ENCODE measurements around the gene AUP1. TPM values are rescaled to one million over a fixed set of nuclear protein-coding genes. Genes with fewer than 3 reads are reported as not detected.

The AUP1 gene
- total and polyA plus RNA-seq, 2 of the 8 experiments (the other 6 are each of a cell fraction or from before 2014, with no cell fraction given), result 83.4 to 121 TPM

DNA sequence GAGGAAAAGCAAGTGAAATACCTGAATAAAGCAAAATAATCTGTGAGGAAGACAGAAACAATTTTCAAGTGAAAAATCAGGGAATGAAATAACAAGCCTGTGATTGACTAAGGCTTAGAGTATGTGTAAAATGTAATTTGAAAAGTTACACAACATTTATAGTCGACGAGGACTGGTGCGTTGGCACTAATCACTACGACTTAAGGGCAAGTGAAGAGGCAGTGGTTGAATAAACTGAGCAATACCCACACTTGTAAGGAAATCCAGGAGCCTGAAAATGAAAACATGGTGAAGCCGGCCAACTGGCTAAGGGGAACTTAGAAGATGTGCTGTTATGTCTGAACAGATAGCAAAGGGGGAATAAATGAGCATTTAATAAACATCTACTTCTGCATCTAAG, 38.4 kb upstream of the AUP1 start:
- no peak overlapping the region for H2BK5ac ChIP-seq (ENCODE audit: low read depth, low read length)
- no peak for FAIRE-seq
- H3K18ac ChIP-seq (ENCODE audit: extremely low read depth, low read length), result no peak overlapping the region
- 92% methylated on average over 5 of the region's 5 CpGs; no CpG with 5 or more reads in 1 of the 2 experiments for WGBS, 2 experiments (ENCODE audit: extremely low coverage in 1 of 2, insufficient coverage in 1 of 2, insufficient read length in 1 of 2, insufficient replicate concordance in 2 of 2, low coverage in 1 of 2, low lambda C conversion rate in 2 of 2, missing lambda C conversion rate in 1 of 2)
- TF ChIP-seq TCF12 (IDR thresholded peaks at IDR 0.05; ENCODE audit: low read depth, low read length) (no peak), NRF1 (IDR thresholded peaks at IDR 0.05; ENCODE audit: low read depth, low read length) (no peak), MAFK (IDR thresholded peaks at IDR 0.05; ENCODE audit: low read depth, low read length) (no peak)
- no peak overlapping the region for H3K4ac ChIP-seq (replicated peaks; ENCODE audit: insufficient read length, low read depth, low read length)
- H3K56ac ChIP-seq (replicated peaks; ENCODE audit: insufficient read length, low read depth, low read length), result no peak overlapping the region
- no peaks in the 10 kb centered on the region for H3K27me3 ChIP-seq (replicated peaks in 1 of 4; ENCODE audit: control insufficient read depth in 3 of 4, extremely low read depth in 1 of 4, insufficient read depth in 3 of 4, low read length in 3 of 4)
- no peak overlapping the region for H2BK20ac ChIP-seq (ENCODE audit: low read length)
- H2BK12ac ChIP-seq (ENCODE audit: low read depth, low read length), result no peak overlapping the region
- no peaks in the 10 kb centered on the region for H4K20me1 ChIP-seq (replicated peaks in 1 of 2; ENCODE audit: control insufficient read depth in 1 of 2, insufficient read depth in 2 of 2, low read length in 2 of 2)
- ChIA-PET CTCF (ENCODE audit: partially characterized antibody) (interaction anchor here (0.9 to 4.4 kb wide), 4 partner anchors 7 to 22 kb away, joined by 3 to 24 read pairs (median 3); no protein-coding TSS in a partner anchor), POLR2A (ENCODE audit: partially characterized antibody) (interaction anchor here (1.0 to 1.2 kb wide), 2 partner anchors 11 to 13 kb away, joined by 3 to 4 read pairs; no protein-coding TSS in a partner anchor)
- H4K8ac ChIP-seq (ENCODE audit: extremely low read depth, insufficient read depth, low read length), result no peak overlapping the region
- no peaks in the 10 kb centered on the region for H3K9me3 ChIP-seq (ENCODE audit: insufficient read depth in 2 of 2, low read depth in 1 of 2, low read length in 1 of 2)
- H3K4me1 ChIP-seq (replicated peaks in 1 of 4; ENCODE audit: control insufficient read depth in 3 of 4, insufficient read depth in 4 of 4, low read length in 3 of 4), result no peaks in the 10 kb centered on the region
- no peak overlapping the region for H2BK120ac ChIP-seq (replicated peaks; ENCODE audit: low read depth, low read length)
- no peak overlapping the region for H2BK15ac ChIP-seq (ENCODE audit: low read length)
- DNase-seq (ENCODE audit: low read depth in 1 of 2, low spot score in 2 of 2), result no peak
- H4K5ac ChIP-seq (ENCODE audit: insufficient read length, low read depth, low read length), result no peak overlapping the region
- no peak overlapping the region for H2AFZ ChIP-seq (ENCODE audit: low read length)
- no peak overlapping the region for H3K9ac ChIP-seq (replicated peaks in 1 of 4; ENCODE audit: extremely low read depth in 1 of 4, low read depth in 3 of 4, low read length in 3 of 4)
- peaks cover 2% of the 10 kb centered on the region; the same call in 1 of the 2 replicates for H3K23me2 ChIP-seq (ENCODE audit: low read depth, low read length)
- no peak overlapping the region for H3K4me2 ChIP-seq (ENCODE audit: insufficient read depth in 1 of 2, low read depth in 2 of 2, low read length in 2 of 2)
- no peak overlapping the region for H3K4me3 ChIP-seq (ENCODE audit: extremely low read depth in 1 of 4, insufficient read depth in 2 of 4, low read depth in 3 of 4, low read length in 4 of 4)
- H2AK5ac ChIP-seq (ENCODE audit: low read depth, low read length), result no peak overlapping the region
- no peaks in the 10 kb centered on the region for H3K79me2 ChIP-seq (ENCODE audit: control insufficient read depth in 1 of 2, insufficient read depth in 2 of 2, low read length in 2 of 2)
- 0 out of 2 replicates have a peak, but pooled peaks cover 2% of the 10 kb centered on the region for H3K79me1 ChIP-seq (ENCODE audit: low read depth, low read length)
- H3K27ac ChIP-seq (ENCODE audit: low read depth, low read length), result no peak overlapping the region
- H4K91ac ChIP-seq (replicated peaks; ENCODE audit: insufficient read length, low read length), result no peak overlapping the region
- no peaks in the 10 kb centered on the region for H3K36me3 ChIP-seq (ENCODE audit: control insufficient read depth in 2 of 4, insufficient read depth in 4 of 4, low read length in 3 of 4)
- no peak overlapping the region for H3K14ac ChIP-seq (ENCODE audit: insufficient read length)
- no peak overlapping the region for H3K23ac ChIP-seq (ENCODE audit: insufficient read length)
